CD4-positive, alpha-beta T cell treated with Interleukin-17A for 1 hour (primary cell): ENCODE data around the gene ZC3H10.

Experiments
- DNase-seq: peaks from one replicate; pipeline ENCODE4 v3.0.0-alpha.2; 2020

Gene ZC3H10

GRCh38 chr12:56103066-56103711 lies 14.9 kb upstream of the ZC3H10 start:
- DNase-seq, result peak; percentile 59

GRCh38 chr12:56103823-56104108 lies 14.3 kb upstream of the ZC3H10 start:
- DNase-seq, result no peak

- peak; percentile 99 for DNase-seq
Measured at GRCh38 chr12:56104109-56104814, 13.8 kb upstream of the ZC3H10 start, which contains the start of gene PA2G4. Gene PA2G4, plus strand, starts transcription at chr12:56104559. Its CDS starts 179 bp downstream, at chr12:56104738.

- peak; percentile 26 for DNase-seq
Measured at GRCh38 chr12:56104815-56105608, 13.1 kb upstream of the ZC3H10 start.

- DNase-seq, result no peak
Measured at GRCh38 chr12:56105609-56105902, 12.5 kb upstream of the ZC3H10 start.

GRCh38 chr12:56107242-56107641 lies 10.8 kb upstream of the ZC3H10 start:
- no peak for DNase-seq

- DNase-seq, result no peak
Measured at GRCh38 chr12:56110571-56110970, 7.5 kb upstream of the ZC3H10 start.

- no peak for DNase-seq
Measured at GRCh38 chr12:56114084-56114483, 4.0 kb upstream of the ZC3H10 start.

- DNase-seq, result no peak
Measured at GRCh38 chr12:56115329-56115728, 2.7 kb upstream of the ZC3H10 start.

- DNase-seq, result peak; percentile 96
Measured at GRCh38 chr12:56116267-56117081, 1.6 kb upstream of the ZC3H10 start, which contains the start of gene RPL41. Gene RPL41, plus strand, starts transcription at chr12:56116633.

GRCh38 chr12:56117082-56117706 lies 872 bp upstream of the ZC3H10 start:
- DNase-seq, result peak; percentile 11

GRCh38 chr12:56118688-56119357 lies 757 bp downstream of the ZC3H10 start:
- DNase-seq, result no peak

GRCh38 chr12:56119361-56119796 lies 1.3 kb downstream of the ZC3H10 start:
- DNase-seq, result peak; percentile 78

- DNase-seq, result no peak
Measured at GRCh38 chr12:56120158-56120846, 2.2 kb downstream of the ZC3H10 start.

GRCh38 chr12:56121204-56121870 lies 3.3 kb downstream of the ZC3H10 start:
- no peak for DNase-seq

- no peak for DNase-seq
Measured at GRCh38 chr12:56122637-56123036, 4.6 kb downstream of the ZC3H10 start.

- no peak for DNase-seq
Measured at GRCh38 chr12:56124133-56124532, 6.1 kb downstream of the ZC3H10 start.

- peak; percentile 24 for DNase-seq
Measured at GRCh38 chr12:56126732-56127239, 8.7 kb downstream of the ZC3H10 start.

GRCh38 chr12:56127485-56127887 lies 9.4 kb downstream of the ZC3H10 start:
- no peak for DNase-seq

- peak; percentile 100 for DNase-seq
Measured at GRCh38 chr12:56127888-56128669, 10.0 kb downstream of the ZC3H10 start, which contains the start of gene ESYT1. Gene ESYT1, plus strand, starts transcription at chr12:56128267. Its CDS starts 53 bp downstream, at chr12:56128320.
